ENCODE data around the gene SGPP2.
A peak's percentile ranks its signal among the peaks of the same experiment; 100 is the strongest.
"Not testable (repeated sequence)": the region's sequence is repeated elsewhere in the genome, so short reads cannot be mapped to it uniquely, and the experiment has no call there.

Gene SGPP2, protein sequence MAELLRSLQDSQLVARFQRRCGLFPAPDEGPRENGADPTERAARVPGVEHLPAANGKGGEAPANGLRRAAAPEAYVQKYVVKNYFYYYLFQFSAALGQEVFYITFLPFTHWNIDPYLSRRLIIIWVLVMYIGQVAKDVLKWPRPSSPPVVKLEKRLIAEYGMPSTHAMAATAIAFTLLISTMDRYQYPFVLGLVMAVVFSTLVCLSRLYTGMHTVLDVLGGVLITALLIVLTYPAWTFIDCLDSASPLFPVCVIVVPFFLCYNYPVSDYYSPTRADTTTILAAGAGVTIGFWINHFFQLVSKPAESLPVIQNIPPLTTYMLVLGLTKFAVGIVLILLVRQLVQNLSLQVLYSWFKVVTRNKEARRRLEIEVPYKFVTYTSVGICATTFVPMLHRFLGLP

DNA sequence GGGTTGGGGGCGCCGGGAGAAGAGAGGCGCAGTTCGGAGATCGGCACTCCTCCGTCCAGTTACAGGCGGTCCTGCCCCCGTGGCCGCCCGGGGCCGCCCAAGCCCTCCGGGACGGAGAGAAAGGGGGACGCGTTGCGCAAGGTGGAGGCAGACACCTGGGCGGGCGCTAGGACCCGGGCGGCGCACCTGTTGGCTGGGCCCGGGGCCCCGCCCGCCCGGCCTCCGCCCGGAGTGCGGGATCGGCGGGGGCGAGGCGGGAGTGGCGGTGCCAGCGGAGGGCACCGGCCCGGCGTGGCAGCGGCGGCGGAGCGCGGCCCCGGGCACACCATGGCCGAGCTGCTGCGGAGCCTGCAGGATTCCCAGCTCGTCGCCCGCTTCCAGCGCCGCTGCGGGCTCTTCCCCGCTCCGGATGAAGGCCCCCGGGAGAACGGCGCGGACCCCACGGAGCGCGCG lies at the start of gene SGPP2:
Gene SGPP2, plus strand, starts transcription at position 268 of the 453 bp plus-strand sequence. Its CDS starts 60 bp downstream, at position 328.
- no peak for DNase-seq

DNA sequence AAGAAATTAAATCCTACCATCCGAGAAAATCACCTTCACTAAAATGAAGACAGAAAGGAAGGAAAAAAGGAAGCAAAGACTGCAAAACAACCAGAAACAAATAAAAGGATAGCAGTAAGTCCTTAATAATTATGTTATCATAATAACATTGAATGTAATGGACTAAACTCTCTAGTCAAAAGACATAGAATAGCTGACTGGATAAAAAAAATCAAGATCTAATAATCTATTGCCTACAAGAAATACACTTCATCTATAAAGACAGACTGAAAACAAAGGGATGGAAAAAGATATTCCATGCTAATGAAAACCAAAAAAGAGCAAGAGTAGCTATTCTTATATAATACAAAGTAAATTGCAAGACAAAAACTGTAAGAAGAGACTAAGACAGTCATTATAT lies 48.5 kb upstream of the SGPP2 start:
- DNase-seq = no peak

DNA sequence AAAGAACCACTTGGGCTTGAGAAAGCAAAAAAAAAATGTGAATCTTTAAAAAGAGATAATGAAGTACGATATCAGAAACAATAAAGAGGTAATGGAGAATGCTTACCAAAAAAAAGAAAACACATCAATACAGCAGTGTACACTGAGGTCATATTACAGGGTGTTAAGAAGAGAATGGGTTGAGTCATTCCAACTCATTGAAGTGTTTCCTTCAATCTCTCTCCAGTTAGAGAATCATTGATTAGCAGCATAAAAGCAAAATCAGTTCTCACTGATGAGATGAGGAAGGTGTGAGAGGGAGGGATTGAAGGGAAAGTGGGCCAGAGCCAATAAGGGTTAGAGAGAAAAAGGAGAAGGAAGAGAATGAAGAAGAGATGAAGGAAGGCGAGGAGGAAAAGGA lies 43.9 kb upstream of the SGPP2 start:
- DNase-seq = no peak

DNA sequence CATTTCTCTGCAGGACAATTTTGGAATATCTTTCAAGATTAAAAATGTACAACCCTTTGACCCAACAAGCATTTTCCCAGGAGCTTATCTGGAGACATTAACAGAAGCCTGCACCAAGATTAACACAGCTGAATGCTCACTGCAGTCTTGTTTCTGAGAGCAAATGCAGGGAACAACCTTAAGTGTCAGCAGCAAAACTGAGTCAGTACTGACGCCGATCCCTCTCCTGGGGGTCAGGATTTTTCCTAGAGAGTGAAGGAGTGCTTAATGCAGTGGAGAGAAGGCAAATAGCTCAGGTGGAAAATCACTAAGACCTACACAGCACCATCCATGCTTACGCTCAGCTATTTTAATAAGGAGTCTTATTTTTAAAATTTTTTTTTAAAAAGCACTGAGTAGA lies 42.8 kb upstream of the SGPP2 start:
- no peak for DNase-seq

DNA sequence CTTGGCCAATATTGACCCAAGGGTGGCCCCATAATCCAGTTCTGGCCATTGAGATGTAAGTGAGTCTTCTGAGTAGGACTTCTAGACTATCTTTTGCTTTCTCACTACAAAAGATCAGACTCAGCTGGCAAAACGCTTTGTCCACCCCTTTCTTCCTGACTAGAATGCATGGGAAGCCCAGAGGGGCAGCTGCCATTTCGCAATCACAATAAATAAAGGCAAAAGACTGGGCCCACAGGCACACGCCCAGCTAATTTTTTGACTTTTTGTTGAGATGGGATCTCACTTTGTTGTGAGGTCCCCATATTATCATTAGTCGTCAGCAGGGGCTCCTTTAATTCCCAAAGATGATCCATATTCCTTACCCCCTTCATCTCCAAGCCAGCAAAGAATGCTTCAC lies 41.1 kb upstream of the SGPP2 start:
- no peak for DNase-seq

DNA sequence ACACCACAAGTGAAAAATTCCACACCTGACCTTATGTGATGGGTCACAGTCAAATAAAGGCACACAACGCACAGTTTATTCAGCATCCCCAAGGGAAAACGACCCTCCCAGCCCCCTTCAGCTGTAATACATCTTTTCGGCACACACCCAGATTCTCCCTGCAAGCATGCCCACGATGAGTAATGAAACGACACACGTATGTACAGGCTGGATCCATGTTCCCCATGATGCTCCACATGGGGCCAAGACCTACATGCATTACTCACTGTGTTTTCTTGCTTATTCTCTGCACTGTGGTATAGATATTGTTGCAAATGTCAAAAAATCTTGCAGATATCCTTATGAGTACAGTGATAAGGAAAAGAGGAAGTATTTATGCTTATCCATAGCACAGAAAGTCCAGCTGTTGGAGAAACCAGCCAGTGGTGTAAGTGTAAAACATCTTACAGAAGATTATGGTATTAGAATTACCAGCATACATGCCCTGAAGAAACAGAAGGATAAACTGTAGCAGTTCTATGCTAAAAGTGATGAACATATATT lies 32.5 kb upstream of the SGPP2 start:
- no peak for DNase-seq

DNA sequence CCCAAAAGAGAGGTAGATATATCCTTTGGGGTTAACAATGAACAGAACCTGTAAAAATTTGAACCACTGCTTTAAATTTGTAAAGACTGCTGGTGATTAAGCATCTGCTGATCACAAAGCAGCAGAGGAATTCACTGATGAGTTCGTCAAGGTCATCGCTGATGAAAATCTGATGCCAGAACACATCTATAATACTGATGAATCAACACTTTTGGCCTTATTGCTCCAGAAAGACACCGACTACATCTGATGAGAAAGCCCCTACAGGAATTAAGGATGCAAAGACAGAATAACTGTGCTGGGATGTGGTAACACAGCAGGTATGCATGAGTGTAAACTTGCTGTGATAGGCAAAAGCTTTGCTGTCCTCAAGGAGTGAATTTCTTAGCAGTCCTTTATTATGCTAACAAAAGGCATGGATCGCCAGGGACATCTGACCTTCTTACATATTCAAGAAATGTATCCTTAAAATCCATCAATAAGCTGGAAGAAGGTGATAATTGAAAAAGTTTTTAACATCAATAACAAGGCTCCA lies 30.5 kb upstream of the SGPP2 start:
- DNase-seq = no peak

DNA sequence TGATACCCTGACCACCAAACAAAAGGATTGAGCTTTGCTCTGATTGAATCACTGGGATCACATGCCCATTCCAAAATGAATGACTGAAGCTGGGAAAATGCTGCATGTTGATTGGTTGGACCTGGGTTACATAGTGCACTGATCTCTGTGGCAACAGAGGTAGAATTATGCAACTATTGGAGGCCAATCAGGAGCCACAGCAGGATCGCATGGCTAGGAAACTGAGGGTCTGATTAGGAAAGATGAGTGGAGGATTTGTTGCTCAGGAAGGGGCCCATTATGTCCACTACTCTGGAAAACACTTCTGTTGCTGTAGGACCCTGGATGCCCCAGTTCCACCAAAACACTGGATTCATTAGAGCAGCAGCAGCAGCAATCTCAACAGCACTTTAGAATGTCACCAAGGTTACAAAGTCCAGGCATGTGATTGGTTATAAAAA lies 25.9 kb upstream of the SGPP2 start:
- no peak for DNase-seq

DNA sequence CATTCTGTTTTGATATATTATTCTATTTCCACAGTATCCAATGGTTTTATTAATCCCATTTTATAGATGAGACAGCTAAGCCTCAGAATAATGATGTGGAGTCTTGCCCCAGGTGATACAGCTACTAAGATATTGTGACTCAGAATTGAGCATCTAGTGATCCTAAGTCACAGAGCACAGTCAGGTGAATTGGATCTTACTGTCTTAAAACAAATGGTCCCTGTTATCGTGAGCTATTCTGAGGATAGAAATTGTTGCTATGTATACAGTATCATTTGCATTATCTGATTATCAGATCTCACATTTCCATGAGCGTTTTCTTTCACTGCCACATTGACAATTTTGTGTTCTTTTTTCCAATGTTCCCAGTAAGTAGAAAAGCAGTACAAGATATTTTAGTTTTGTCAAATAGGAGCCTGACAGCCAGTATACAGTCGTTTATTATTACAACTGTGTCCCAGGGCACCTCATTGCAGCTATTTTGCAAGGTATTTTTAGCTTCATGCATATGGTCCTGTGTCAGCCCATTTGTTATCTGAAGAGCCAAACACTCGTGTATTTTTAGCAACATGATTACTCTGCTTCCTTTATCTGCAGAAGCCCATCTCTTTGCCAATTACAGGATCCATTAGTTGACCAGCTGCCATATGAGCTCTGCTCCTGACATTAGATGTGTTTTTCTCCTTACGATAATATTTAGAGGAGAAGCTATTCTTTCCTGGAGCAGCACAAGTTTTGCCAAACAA lies 25.1 kb upstream of the SGPP2 start:
- DNase-seq = no peak

DNA sequence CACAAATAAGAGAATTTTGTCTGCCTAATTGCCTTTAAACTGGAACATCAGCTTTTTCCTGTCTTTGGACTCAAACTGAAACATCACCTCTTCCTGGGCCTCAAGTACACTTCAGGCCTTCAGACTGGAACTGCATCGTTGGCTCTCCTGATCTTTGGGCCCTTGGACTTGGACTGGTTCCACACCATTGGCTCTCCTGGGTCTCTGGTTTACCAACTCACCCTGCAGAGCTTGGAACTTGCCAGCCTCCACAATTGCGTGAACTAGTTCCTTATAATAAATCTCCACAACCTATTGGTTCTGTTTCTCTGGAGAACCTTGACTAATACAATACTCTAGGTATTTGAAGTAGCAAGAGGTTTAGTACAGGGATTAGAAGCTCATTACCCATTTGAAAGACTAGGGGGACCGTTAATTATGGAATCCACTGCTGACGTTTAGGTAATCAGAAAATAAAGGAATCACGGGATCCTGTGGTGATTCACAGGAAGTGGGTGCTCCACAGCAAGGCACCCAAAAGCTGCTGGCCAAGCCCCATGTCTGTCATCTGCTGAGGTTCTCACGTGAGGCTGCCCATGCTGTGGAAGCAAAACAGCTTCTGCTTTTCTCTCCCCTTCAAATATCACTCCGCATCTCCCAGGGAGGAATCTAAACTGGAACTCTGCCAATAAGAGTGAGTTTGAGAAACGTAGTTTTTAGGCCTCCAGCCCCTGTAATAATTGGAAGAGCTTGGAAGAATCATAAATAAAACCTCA lies 20.0 kb upstream of the SGPP2 start:
- DNase-seq = no peak

DNA sequence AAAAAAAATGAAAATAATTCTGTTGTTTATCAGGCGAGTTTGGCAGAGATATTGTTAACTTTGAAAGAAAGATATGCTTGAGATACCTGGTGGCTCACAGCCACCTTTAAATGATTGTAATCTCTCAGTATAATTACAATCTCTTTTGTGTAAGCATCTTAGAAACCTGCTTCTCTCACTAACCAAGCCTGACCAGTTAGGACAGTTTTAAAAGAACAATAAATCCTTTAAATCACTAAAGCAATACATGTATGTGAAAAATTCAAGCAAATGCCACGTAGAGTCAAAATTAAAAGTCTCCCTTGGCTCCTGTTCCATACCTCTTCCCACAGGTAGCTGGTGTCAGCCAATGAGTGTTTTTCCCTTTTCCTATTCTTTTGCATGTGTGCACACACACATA lies 15.7 kb upstream of the SGPP2 start:
- DNase-seq = no peak

DNA sequence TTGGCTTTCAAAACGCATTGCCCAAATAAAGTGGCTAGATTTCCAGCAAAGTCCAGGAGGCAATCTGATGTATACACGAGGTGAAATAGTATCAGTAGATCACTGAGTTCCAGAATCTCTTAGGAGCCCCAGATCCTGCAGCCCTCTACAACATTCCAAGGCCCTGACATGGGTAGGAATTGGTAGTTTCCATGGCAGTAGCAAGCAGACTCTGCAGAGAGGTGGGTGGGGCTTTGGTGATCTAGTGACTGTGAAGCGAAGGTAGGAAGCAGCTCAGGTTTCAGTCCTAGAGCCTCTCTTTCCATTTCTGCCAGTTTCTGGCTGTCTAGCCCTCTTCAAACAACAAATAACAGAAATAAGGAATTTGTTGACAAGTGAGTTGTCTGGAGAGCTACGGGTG lies 13.8 kb upstream of the SGPP2 start:
- no peak for DNase-seq

DNA sequence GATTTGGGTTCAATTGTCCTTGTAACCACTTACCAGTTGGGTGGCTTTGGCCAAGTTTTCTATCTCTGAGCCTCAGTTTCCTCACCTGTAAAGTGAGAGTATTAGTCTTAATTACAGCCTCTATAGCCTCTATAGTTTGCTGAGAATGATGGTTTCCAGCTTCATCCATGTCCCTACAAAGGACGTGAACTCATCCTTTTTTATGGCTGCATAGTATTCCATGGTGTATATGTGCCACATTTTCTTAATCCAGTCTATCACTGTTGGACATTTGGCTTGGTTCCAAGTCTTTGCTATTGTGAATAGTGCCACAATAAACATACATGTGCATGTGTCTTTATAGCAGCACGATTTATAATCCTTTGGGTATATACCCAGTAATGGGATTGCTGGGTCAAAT lies 12.0 kb upstream of the SGPP2 start:
- DNase-seq = not testable (repeated sequence)

DNA sequence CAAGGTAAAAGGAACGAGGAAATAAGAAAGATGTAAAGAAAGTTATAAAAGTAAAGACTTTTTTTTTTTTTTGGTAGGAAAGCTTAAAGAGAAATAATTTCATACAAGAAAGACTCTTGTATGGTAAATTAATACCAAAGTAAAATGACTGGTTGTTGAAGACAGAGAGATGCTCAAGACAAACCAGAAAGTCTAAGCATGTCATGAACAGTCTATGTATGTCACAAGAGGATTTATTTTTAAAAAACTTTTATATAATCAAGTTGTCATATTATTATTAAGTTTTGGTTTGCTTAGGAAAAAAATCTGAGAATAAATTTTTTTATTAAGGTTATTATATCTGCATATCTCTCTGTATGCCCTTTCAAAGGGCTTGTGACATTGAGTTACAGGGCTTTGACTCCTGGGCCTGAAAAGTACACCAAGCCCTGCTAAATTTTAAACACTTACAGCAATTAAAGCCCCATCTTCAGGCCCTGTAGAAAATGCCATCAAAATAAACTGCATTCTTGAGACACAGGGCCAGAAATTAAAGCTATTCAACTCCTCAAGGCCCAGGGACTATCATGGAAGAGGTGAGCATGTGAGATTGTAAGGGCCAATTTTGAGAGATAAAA lies 10.9 kb upstream of the SGPP2 start:
- no peak for DNase-seq

DNA sequence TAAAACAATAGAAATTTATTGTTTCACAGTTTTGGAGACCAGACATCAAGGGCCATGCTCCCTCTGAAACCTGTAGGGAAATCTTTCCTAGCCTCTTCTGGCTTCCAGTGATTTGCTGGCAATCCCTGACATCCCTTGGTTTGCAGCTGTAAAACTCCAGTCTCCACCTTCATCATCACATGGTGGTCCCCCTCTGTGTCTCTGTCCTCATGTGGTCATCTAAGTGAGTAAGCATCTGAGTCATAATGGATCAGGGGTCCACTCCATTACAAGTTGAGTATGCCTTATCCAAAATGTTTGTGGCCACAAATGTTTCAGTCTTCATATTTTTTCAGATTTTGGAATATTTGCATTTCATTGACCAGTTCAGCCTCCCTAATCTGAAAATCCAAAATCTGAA lies 5.6 kb upstream of the SGPP2 start:
- DNase-seq = no peak

DNA sequence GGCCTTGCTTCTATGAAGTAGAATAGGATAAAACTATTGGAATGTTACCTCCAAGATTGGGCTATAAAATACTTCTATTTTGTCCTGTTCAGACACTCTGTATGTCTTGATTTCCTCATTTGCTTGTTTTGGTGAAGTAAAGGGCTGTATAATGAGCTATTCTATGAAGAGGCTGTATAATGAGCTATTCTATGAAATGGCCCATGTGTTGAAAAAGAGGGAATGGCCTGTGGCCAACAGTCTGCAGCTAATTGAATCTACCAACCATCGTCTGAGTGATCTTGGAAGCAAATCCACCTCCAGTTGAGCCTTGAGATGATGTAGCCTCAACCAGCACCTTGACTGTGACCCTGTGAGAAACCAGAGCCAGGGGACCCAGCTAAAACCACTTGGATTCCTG lies 3.8 kb upstream of the SGPP2 start:
- DNase-seq = no peak

DNA sequence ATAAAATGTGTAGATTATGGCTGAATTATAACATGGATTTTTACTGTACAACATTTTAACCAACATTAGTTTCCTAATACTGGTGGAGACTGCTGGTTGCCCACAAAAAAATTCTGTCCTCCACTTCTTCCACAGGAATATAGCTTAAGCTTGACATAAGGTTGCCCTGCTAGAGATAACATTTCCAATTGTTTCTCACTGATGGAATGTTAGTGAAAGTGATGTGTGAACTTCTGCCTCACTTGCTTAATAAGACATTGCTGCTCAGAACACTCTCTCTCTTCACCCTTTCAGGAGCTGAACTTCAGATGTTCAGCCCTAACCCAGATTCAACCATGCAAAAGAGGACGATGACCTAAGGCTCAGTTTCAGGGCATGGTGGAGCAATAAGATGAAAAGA lies 2.7 kb upstream of the SGPP2 start:
- DNase-seq = no peak

DNA sequence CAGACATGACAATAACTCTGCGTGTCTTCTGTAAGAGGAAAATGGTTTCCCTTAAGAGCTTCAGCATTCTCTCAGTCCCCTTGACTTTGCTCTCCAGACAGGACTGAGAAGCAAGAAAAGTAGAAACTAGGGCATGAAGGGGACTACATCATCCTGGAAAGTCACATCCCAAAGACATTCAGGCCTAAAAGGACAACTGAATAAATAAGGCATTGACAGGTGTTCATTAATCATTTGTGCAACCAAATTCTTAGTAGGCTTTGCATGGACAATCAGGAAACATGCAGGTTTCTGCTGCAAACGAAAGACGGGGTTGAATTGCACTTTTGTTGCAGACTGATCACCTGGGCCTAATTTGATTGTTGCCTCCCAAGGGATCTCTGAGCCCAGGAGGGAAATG lies 1.2 kb upstream of the SGPP2 start:
- no peak for DNase-seq

DNA sequence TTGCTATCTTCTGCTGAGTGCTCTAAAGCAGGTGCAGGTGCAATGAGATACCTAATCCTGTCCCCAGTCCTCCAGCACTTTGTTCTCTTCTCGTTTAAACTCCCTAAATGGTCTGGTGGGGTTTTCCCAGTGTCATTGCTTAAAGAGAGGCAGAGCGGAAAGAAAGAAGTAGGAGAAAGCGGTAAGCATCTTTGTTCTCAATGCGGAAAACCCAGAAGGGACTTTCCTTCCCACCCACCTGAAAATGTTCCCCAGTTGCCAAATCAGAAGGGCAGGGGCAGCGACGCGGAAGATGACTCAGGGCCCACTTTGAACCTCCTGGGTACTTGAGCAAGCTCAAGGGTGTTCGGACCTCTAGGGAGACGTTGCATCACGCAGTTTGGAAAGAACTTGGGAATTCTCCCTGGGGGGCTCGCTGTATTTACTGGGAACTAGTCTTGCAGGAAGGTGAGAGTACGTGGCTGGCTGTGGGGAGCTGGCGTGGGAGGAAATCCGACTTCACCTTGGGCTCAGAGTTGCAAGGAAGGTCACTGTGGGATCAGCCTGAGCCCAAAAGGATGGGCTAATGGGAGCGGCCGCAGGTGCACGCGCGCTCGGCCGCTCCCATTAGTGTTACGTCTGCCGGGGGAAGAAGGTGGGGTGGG lies 589 bp upstream of the SGPP2 start:
- no peak for DNase-seq

DNA sequence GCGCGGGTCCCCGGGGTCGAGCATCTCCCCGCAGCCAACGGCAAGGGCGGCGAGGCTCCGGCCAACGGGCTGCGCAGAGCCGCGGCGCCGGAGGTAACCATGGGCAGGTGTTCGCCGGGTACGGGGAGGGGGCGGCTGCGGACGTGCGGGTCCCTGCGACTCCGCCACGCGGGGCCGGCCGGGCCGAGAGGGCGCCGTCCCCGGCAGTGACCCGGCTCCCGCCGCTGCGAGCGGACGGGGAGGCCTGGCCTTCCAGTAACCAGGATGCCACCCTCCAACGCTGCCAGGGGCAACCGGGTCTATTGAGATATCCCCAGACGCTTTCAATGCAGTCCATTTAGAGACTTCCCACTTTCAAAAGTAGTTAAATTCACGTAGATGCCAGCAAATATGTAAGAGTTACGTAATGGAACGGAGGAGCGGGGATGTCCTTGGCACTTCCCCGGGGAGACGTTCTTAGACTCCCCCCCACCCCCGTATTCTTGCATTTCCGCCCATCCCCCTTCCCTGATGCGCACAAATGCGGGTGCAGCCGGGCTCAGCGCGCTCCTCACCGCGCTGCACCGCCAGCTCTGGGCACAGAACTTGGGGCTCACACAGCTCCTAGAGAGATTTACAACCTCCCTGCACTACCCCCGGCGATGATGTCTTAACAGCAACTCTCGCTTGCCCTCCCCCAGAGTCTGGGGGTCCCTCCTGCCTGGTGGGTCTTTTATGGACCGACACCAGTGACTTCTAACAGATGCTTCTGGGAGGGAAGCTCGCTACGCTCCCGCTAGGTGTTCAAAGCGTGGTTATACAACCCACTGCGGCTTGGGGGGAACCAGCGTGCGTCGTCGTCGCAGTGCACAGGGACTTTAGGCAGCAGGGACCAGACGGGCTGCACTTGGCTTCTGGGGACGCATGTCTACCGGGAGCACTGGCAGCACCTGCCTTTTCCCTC lies 657 bp downstream of the SGPP2 start:
- peak in 1 of 6 experiments; percentile 1 for DNase-seq

Data from stimulated activated naive CD4-positive, alpha-beta T cell (primary cell).